T-cell (primary cell): ENCODE measurements around the gene NTMT1. TPM values are rescaled to one million over a fixed set of nuclear protein-coding genes. Genes with fewer than 3 reads are reported as not detected.

ENCODE experiments used
- ATAC-seq, 4 experiments: fragments of 200-7000 bp in 3 of 4; fragments of 150-1000 bp in 1 of 4; cut with Tn5 transposase; replicated peaks in 1 of 4; 1 replicate in 3 of 4; 2 replicates in 1 of 4; pipeline ENCODE4 v1.10.0; 2021; ENCODE audit warnings: moderate library complexity in 3 of 4, mild to moderate bottlenecking in 2 of 4, moderate number of reproducible peaks in 1 of 4
- CTCF ChIA-PET, 2 donors: fragments of 300-600 bp; sonication (Branson Sonifier 250); formaldehyde crosslinking; loops; one replicate each; lab custom pipeline; 2022; ENCODE audit warnings: antibody characterized with exemption in 2 of 2; lab: Charles Lee
- POLR2A ChIA-PET, 2 donors: fragments of 300-600 bp; sonication (Branson Sonifier 250); formaldehyde crosslinking; loops; one replicate each; lab custom pipeline; 2022; ENCODE audit warnings: antibody characterized with exemption in 2 of 2; lab: Charles Lee
- DNase-seq, 35 experiments: peaks; one replicate each; pipeline versions ENCODE4 v3.0.0 to v3.0.0-alpha.2; 2013 to 2023
- H3K27ac ChIP-seq: one replicate; pipeline ENCODE4 v1.5.1; 2013; ENCODE audit warnings: low read length
- H3K27me3 ChIP-seq, 2 experiments: replicated peaks in 1 of 2; 1 replicate in 1 of 2; 2 replicates in 1 of 2; pipeline versions ENCODE4 v1.6.1 to v1.7.0; 2013; ENCODE audit warnings: low read length in 1 of 2, mixed read lengths in 1 of 2; ENCODE audit not compliant: control insufficient read depth in 2 of 2, insufficient read depth in 2 of 2; ENCODE audit errors: extremely low read depth in 1 of 2
- H3K36me3 ChIP-seq, 2 donors: 1 replicate in 1 of 2; 2 replicates in 1 of 2; pipeline versions ENCODE4 v1.6.1 to v1.7.0; 2013; ENCODE audit warnings: low read length in 1 of 2; ENCODE audit not compliant: control insufficient read depth in 2 of 2, insufficient read depth in 1 of 2; ENCODE audit errors: extremely low read depth in 1 of 2
- H3K4me1 ChIP-seq, 2 experiments: 1 replicate in 1 of 2; 2 replicates in 1 of 2; pipeline versions ENCODE4 v1.6.1 to v1.7.0; 2013; ENCODE audit warnings: low read length in 2 of 2, mixed read lengths in 1 of 2; ENCODE audit not compliant: insufficient read depth in 2 of 2, control insufficient read depth in 1 of 2; ENCODE audit errors: extremely low read depth in 1 of 2
- H3K4me3 ChIP-seq, 2 donors: 1 replicate in 1 of 2; 2 replicates in 1 of 2; pipeline versions ENCODE4 v1.5.1 to v1.7.0; 2013; ENCODE audit warnings: mild to moderate bottlenecking in 2 of 2, low read length in 1 of 2, moderate library complexity in 1 of 2; ENCODE audit not compliant: control insufficient read depth in 1 of 2; ENCODE audit errors: extremely low read depth in 1 of 2
- H3K9me3 ChIP-seq: 2 replicates; pipeline ENCODE4 v1.7.0; 2013
- H3K27ac Mint-ChIP-seq, 2 donors: one replicate each; pipeline ENCODE4 v1.8.0; 2020 to 2021; ENCODE audit warnings: mild to moderate bottlenecking in 2 of 2, mixed read lengths in 2 of 2
- H3K27me3 Mint-ChIP-seq, 2 donors: one replicate each; pipeline ENCODE4 v1.8.0; 2021 to 2022; ENCODE audit warnings: mixed read lengths in 2 of 2
- H3K36me3 Mint-ChIP-seq: one replicate; pipeline ENCODE4 v1.8.0; 2021; ENCODE audit warnings: mixed read lengths
- H3K4me1 Mint-ChIP-seq, 3 donors: one replicate each; pipeline ENCODE4 v1.8.0; 2020 to 2022; ENCODE audit warnings: mixed read lengths in 3 of 3, mild to moderate bottlenecking in 1 of 3
- H3K4me3 Mint-ChIP-seq, 3 donors: one replicate each; pipeline ENCODE4 v1.8.0; 2020 to 2022; ENCODE audit warnings: mild to moderate bottlenecking in 3 of 3, mixed read lengths in 3 of 3, moderate library complexity in 3 of 3
- H3K9me3 Mint-ChIP-seq, 3 donors: one replicate each; pipeline ENCODE4 v1.8.0; 2020 to 2022; ENCODE audit warnings: mixed read lengths in 3 of 3
- WGBS: methylation state at CpG from one replicate; pipeline ENCODE4 v1.1.5; 2013; ENCODE audit warnings: missing lambda C conversion rate; ENCODE audit not compliant: insufficient coverage; 5-methylcytosine and 5-hydroxymethylcytosine counted together
- total RNA-seq, 35 experiments: library from RNA in 6 of 35; stranded (reverse) in 6 of 35; fragments of 120-200 nt in 1 of 35; gene quantifications; one replicate each; pipeline versions ENCODE4 v1.2.1 to v1.2.4 and lab custom pipeline; 2013 to 2026

The NTMT1 gene
- total RNA-seq, 5 donors from 2014 or later (not counting 1 experiment from before 2014, with no cell fraction given): 31.0 to 45.0 (median 40.3) TPM

GRCh38 chr9:129612123-129612522 lies 13.8 kb upstream of the NTMT1 start:
- no peak overlapping the region for H3K4me3 ChIP-seq

GRCh38 chr9:129612815-129613519 lies 13.0 kb upstream of the NTMT1 start:
- peaks cover 0 to 45% of the 10 kb centered on the region in 2 experiments for H3K27me3 ChIP-seq
- H3K9me3 Mint-ChIP-seq: no peaks in the 10 kb centered on the region
- no peak overlapping the region for H3K4me3 Mint-ChIP-seq
- no peak overlapping the region for H3K27ac ChIP-seq
- POLR2A ChIA-PET: no interaction called here
- no peaks in the 10 kb centered on the region for H3K9me3 ChIP-seq
- CTCF ChIA-PET: interaction anchor here (0.6 to 1.0 kb wide), 2 partner anchors 9 to 18 kb away, joined by 3 read pairs; no protein-coding TSS in a partner anchor
- no peaks in the 10 kb centered on the region for H3K36me3 Mint-ChIP-seq
- H3K27ac Mint-ChIP-seq: no peak overlapping the region
- H3K4me1 ChIP-seq: peaks cover 6 to 29% of the 10 kb centered on the region in 2 experiments
- H3K4me1 Mint-ChIP-seq: peaks cover 13 to 22% (median 22%) of the 10 kb centered on the region in 3 donors
- no peaks in the 10 kb centered on the region for H3K36me3 ChIP-seq
- no peak for ATAC-seq
- 78% methylated on average over 10 of the region's 15 CpGs for WGBS
- DNase-seq: no peak
- no peaks in the 10 kb centered on the region for H3K27me3 Mint-ChIP-seq
- H3K4me3 ChIP-seq: no peak overlapping the region

More at GRCh38 chr9:129612123-129612522, 13.8 kb upstream of the NTMT1 start:
- peaks cover 21 to 29% (median 28%) of the 10 kb centered on the region in 3 donors for H3K4me1 Mint-ChIP-seq
- Histone ChIP-seq H3K27me3 (peaks cover 0 to 43% of the 10 kb centered on the region in 2 experiments), H3K27ac (no peak overlapping the region), H3K36me3 (no peaks in the 10 kb centered on the region), H3K4me1 (peaks cover 10 to 37% of the 10 kb centered on the region in 2 experiments), H3K9me3 (no peaks in the 10 kb centered on the region)
- H3K4me3 Mint-ChIP-seq: peak overlapping the region in 1 of 3 donors; percentile 93
- H3K27me3 Mint-ChIP-seq: no peaks in the 10 kb centered on the region
- POLR2A ChIA-PET: no interaction called here
- H3K9me3 Mint-ChIP-seq: no peaks in the 10 kb centered on the region
- DNase-seq (no peak), ATAC-seq (no peak)
- H3K36me3 Mint-ChIP-seq: no peaks in the 10 kb centered on the region
- H3K27ac Mint-ChIP-seq: no peak overlapping the region
- 83% methylated on average over 7 of the region's 7 CpGs for WGBS
- CTCF ChIA-PET: interaction anchor here (0.5 to 1.2 kb wide), 3 partner anchors 10 to 473 kb away, joined by 3 to 4 read pairs (median 3); no protein-coding TSS in a partner anchor

- H3K4me1 Mint-ChIP-seq: peaks cover 13 to 18% (median 15%) of the 10 kb centered on the region in 3 donors
- no peak overlapping the region for H3K27ac Mint-ChIP-seq
- WGBS: 80% methylated on average over 13 of the region's 19 CpGs
- DNase-seq (no peak), ATAC-seq (no peak)
- no peak overlapping the region for H3K4me3 ChIP-seq
- ChIA-PET POLR2A (no interaction called here), CTCF (interaction anchor here in 1 of 2 donors (0.6 kb wide), 2 partner anchors 17 to 570 kb away, joined by 3 to 11 read pairs; no protein-coding TSS in a partner anchor)
- no peak overlapping the region for H3K4me3 Mint-ChIP-seq
- H3K4me1 ChIP-seq: peaks cover 6 to 23% of the 10 kb centered on the region in 2 experiments
- H3K27me3 ChIP-seq: peaks cover 0 to 45% of the 10 kb centered on the region in 2 experiments
- no peaks in the 10 kb centered on the region for H3K9me3 Mint-ChIP-seq
- H3K27me3 Mint-ChIP-seq: peaks cover 0 to 2% of the 10 kb centered on the region in 2 donors
- no peaks in the 10 kb centered on the region for H3K36me3 Mint-ChIP-seq
- H3K36me3 ChIP-seq: no peaks in the 10 kb centered on the region
- no peak overlapping the region for H3K27ac ChIP-seq
- H3K9me3 ChIP-seq: no peaks in the 10 kb centered on the region
Measured at GRCh38 chr9:129613520-129614175, 12.3 kb upstream of the NTMT1 start.

- ChIA-PET CTCF (no interaction called here), POLR2A (interaction anchor here in 1 of 2 donors (0.7 kb wide), 1 partner anchor 137 kb away, joined by 4 read pairs; no protein-coding TSS in a partner anchor)
- Histone ChIP-seq H3K27ac (no peak overlapping the region), H3K27me3 (peaks cover 0 to 51% of the 10 kb centered on the region in 2 experiments), H3K4me3 (no peak overlapping the region), H3K36me3 (no peaks in the 10 kb centered on the region), H3K4me1 (peaks cover 6 to 13% of the 10 kb centered on the region in 2 experiments), H3K9me3 (no peaks in the 10 kb centered on the region)
- peaks cover 8 to 13% (median 8%) of the 10 kb centered on the region in 3 donors for H3K4me1 Mint-ChIP-seq
- DNase-seq (no peak), ATAC-seq (no peak)
- H3K27me3 Mint-ChIP-seq: peaks cover 3 to 11% of the 10 kb centered on the region in 2 donors
- no peaks in the 10 kb centered on the region for H3K9me3 Mint-ChIP-seq
- H3K4me3 Mint-ChIP-seq: no peak overlapping the region
- no peaks in the 10 kb centered on the region for H3K36me3 Mint-ChIP-seq
- no peak overlapping the region for H3K27ac Mint-ChIP-seq
- WGBS: 80% methylated on average over 6 of the region's 10 CpGs
Measured at GRCh38 chr9:129614932-129615331, 11.0 kb upstream of the NTMT1 start.

- Mint-ChIP-seq H3K36me3 (no peaks in the 10 kb centered on the region), H3K4me3 (no peak overlapping the region), H3K9me3 (no peaks in the 10 kb centered on the region), H3K4me1 (peaks cover 6 to 13% (median 8%) of the 10 kb centered on the region in 3 donors), H3K27me3 (peaks cover 3 to 11% of the 10 kb centered on the region in 2 donors), H3K27ac (no peak overlapping the region)
- H3K9me3 ChIP-seq: no peaks in the 10 kb centered on the region
- WGBS: 77% methylated on average over 24 of the region's 31 CpGs
- no peak for ATAC-seq
- H3K27ac ChIP-seq: no peak overlapping the region
- H3K36me3 ChIP-seq: no peaks in the 10 kb centered on the region
- H3K4me1 ChIP-seq: peaks cover 5 to 17% of the 10 kb centered on the region in 2 experiments
- ChIA-PET CTCF (interaction anchor here in 1 of 2 donors (0.6 kb wide), 1 partner anchor 292 kb away, joined by 10 read pairs; no protein-coding TSS in a partner anchor), POLR2A (no interaction called here)
- peaks cover 0 to 57% of the 10 kb centered on the region in 2 experiments for H3K27me3 ChIP-seq
- H3K4me3 ChIP-seq: no peak overlapping the region
- no peak for DNase-seq
Measured at GRCh38 chr9:129615407-129616285, 10.3 kb upstream of the NTMT1 start.
